ENCODE measurements around the gene RPL27A. TPM values are rescaled to one million over a fixed set of nuclear protein-coding genes. Genes with fewer than 3 reads are reported as not detected.
A peak's percentile ranks its signal among the peaks of the same experiment; 100 is the strongest.

RPL27A gene
- total and polyA plus RNA-seq, 2 of the 8 experiments (the other 6 are each of a cell fraction or from before 2014, with no cell fraction given), result 1,756 to 1,777 TPM

GRCh38 chr11:8688414-8689362 is 6.1 kb downstream of the RPL27A start (continued):
- TF ChIP-seq, protein P1, sequence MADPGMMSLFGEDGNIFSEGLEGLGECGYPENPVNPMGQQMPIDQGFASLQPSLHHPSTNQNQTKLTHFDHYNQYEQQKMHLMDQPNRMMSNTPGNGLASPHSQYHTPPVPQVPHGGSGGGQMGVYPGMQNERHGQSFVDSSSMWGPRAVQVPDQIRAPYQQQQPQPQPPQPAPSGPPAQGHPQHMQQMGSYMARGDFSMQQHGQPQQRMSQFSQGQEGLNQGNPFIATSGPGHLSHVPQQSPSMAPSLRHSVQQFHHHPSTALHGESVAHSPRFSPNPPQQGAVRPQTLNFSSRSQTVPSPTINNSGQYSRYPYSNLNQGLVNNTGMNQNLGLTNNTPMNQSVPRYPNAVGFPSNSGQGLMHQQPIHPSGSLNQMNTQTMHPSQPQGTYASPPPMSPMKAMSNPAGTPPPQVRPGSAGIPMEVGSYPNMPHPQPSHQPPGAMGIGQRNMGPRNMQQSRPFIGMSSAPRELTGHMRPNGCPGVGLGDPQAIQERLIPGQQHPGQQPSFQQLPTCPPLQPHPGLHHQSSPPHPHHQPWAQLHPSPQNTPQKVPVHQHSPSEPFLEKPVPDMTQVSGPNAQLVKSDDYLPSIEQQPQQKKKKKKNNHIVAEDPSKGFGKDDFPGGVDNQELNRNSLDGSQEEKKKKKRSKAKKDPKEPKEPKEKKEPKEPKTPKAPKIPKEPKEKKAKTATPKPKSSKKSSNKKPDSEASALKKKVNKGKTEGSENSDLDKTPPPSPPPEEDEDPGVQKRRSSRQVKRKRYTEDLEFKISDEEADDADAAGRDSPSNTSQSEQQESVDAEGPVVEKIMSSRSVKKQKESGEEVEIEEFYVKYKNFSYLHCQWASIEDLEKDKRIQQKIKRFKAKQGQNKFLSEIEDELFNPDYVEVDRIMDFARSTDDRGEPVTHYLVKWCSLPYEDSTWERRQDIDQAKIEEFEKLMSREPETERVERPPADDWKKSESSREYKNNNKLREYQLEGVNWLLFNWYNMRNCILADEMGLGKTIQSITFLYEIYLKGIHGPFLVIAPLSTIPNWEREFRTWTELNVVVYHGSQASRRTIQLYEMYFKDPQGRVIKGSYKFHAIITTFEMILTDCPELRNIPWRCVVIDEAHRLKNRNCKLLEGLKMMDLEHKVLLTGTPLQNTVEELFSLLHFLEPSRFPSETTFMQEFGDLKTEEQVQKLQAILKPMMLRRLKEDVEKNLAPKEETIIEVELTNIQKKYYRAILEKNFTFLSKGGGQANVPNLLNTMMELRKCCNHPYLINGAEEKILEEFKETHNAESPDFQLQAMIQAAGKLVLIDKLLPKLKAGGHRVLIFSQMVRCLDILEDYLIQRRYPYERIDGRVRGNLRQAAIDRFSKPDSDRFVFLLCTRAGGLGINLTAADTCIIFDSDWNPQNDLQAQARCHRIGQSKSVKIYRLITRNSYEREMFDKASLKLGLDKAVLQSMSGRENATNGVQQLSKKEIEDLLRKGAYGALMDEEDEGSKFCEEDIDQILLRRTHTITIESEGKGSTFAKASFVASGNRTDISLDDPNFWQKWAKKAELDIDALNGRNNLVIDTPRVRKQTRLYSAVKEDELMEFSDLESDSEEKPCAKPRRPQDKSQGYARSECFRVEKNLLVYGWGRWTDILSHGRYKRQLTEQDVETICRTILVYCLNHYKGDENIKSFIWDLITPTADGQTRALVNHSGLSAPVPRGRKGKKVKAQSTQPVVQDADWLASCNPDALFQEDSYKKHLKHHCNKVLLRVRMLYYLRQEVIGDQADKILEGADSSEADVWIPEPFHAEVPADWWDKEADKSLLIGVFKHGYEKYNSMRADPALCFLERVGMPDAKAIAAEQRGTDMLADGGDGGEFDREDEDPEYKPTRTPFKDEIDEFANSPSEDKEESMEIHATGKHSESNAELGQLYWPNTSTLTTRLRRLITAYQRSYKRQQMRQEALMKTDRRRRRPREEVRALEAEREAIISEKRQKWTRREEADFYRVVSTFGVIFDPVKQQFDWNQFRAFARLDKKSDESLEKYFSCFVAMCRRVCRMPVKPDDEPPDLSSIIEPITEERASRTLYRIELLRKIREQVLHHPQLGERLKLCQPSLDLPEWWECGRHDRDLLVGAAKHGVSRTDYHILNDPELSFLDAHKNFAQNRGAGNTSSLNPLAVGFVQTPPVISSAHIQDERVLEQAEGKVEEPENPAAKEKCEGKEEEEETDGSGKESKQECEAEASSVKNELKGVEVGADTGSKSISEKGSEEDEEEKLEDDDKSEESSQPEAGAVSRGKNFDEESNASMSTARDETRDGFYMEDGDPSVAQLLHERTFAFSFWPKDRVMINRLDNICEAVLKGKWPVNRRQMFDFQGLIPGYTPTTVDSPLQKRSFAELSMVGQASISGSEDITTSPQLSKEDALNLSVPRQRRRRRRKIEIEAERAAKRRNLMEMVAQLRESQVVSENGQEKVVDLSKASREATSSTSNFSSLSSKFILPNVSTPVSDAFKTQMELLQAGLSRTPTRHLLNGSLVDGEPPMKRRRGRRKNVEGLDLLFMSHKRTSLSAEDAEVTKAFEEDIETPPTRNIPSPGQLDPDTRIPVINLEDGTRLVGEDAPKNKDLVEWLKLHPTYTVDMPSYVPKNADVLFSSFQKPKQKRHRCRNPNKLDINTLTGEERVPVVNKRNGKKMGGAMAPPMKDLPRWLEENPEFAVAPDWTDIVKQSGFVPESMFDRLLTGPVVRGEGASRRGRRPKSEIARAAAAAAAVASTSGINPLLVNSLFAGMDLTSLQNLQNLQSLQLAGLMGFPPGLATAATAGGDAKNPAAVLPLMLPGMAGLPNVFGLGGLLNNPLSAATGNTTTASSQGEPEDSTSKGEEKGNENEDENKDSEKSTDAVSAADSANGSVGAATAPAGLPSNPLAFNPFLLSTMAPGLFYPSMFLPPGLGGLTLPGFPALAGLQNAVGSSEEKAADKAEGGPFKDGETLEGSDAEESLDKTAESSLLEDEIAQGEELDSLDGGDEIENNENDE (IDR thresholded peaks at IDR 0.05; ENCODE audit: insufficient replicate concordance, low read length), result peak; percentile 55
- TF ChIP-seq CTBP2 (IDR thresholded peaks at IDR 0.05; ENCODE audit: borderline replicate concordance, insufficient read depth, insufficient read length, low read length) (no peak), EGR1 (IDR thresholded peaks at IDR 0.05; ENCODE audit: borderline replicate concordance, low read depth, low read length) (peak; percentile 98), JUND (IDR thresholded peaks at IDR 0.05; ENCODE audit: low read length) (peak; percentile 67), KDM5A (IDR thresholded peaks at IDR 0.05; ENCODE audit: low read length) (0 out of 2 replicates have a peak, but pooled peaks have one; percentile 14), SIN3A (conservative IDR thresholded peaks at IDR 0.05 in 1 of 2, IDR thresholded peaks at IDR 0.05 in 1 of 2; ENCODE audit: low read depth in 1 of 2, low read length in 2 of 2) (peak in 1 of 2 experiments; percentile 90; a peak in 2 of 4 replicates), E2F6 (IDR thresholded peaks at IDR 0.05) (peak; percentile 46; the same call in 1 of the 2 replicates)

All from H1 (cell line).